Neural progenitor cell (in vitro differentiated cells): ENCODE measurements around the gene NDUFS3. TPM values are rescaled to one million over a fixed set of nuclear protein-coding genes. Genes with fewer than 3 reads are reported as not detected.
"Not testable (repeated sequence)": the region's sequence is repeated elsewhere in the genome, so short reads cannot be mapped to it uniquely, and the experiment has no call there.

Source experiments
- DNase-seq: peaks from one replicate; pipeline ENCODE4 v3.0.0-alpha.2; 2016; ENCODE audit warnings: low spot score
- H2AFZ ChIP-seq: fragments of 200-600 bp; sonication (generic); replicated peaks from 2 replicates; pipeline ENCODE4 v1.6.1; 2016; ENCODE audit warnings: antibody characterized with exemption
- H3F3A ChIP-seq: fragments of 200-600 bp; sonication (generic); 2 replicates; pipeline ENCODE4 v1.6.1; 2016; ENCODE audit warnings: antibody characterized with exemption, low read depth
- H3K27ac ChIP-seq: fragments of 200-600 bp; sonication (generic); 2 replicates; pipeline ENCODE4 v1.5.1; 2016; ENCODE audit warnings: mild to moderate bottlenecking
- H3K27me3 ChIP-seq: fragments of 200-600 bp; sonication (generic); 2 replicates; pipeline ENCODE4 v1.6.1; 2016; ENCODE audit warnings: mild to moderate bottlenecking, moderate library complexity
- H3K36me3 ChIP-seq: fragments of 200-600 bp; sonication (generic); 2 replicates; pipeline ENCODE4 v1.5.1; 2016
- H3K4me1 ChIP-seq: fragments of 200-600 bp; sonication (generic); 2 replicates; pipeline ENCODE4 v1.6.1; 2016; ENCODE audit warnings: mixed run types
- H3K4me2 ChIP-seq: fragments of 200-600 bp; sonication (generic); 2 replicates; pipeline ENCODE4 v1.6.1; 2016
- H3K4me3 ChIP-seq: fragments of 200-600 bp; sonication (generic); 2 replicates; pipeline ENCODE4 v1.5.1; 2016
- H3K79me2 ChIP-seq: fragments of 200-600 bp; sonication (generic); 2 replicates; pipeline ENCODE4 v1.6.1; 2016; ENCODE audit warnings: low read depth
- H3K9ac ChIP-seq: fragments of 200-600 bp; sonication (generic); 2 replicates; pipeline ENCODE4 v1.6.1; 2016
- H3K9me3 ChIP-seq: fragments of 200-600 bp; sonication (generic); 2 replicates; pipeline ENCODE4 v1.5.1; 2016; ENCODE audit warnings: low read depth
- H4K20me1 ChIP-seq: fragments of 200-600 bp; sonication (generic); 2 replicates; pipeline ENCODE4 v1.6.1; 2016; ENCODE audit warnings: low read depth
- H3K27ac Mint-ChIP-seq: 3 replicates; pipeline ENCODE4 v1.8.0; 2021; ENCODE audit warnings: mixed read lengths
- H3K27me3 Mint-ChIP-seq: 2 replicates; pipeline ENCODE4 v1.8.0; 2022; ENCODE audit warnings: low read depth, mild to moderate bottlenecking, inconsistent platforms, moderate library complexity, mixed read lengths; ENCODE audit not compliant: insufficient read depth
- H3K36me3 Mint-ChIP-seq: 3 replicates; pipeline ENCODE4 v1.8.0; 2021; ENCODE audit warnings: mixed read lengths
- H3K4me1 Mint-ChIP-seq: 3 replicates; pipeline ENCODE4 v1.8.0; 2021; ENCODE audit warnings: mixed read lengths
- H3K4me3 Mint-ChIP-seq: 3 replicates; pipeline ENCODE4 v1.8.0; 2021; ENCODE audit warnings: mild to moderate bottlenecking, moderate library complexity, mixed read lengths
- H3K9me3 Mint-ChIP-seq: 3 replicates; pipeline ENCODE4 v1.8.0; 2020; ENCODE audit warnings: mixed read lengths
- EZH2 ChIP-seq: fragments of 200-600 bp; sonication (generic); IDR thresholded peaks from 2 replicates; pipeline ENCODE4 v1.6.1; 2017; ENCODE audit warnings: antibody characterized with exemption, mild to moderate bottlenecking, moderate library complexity
- EZH2phosphoT487 ChIP-seq: fragments of 200-600 bp; sonication (generic); IDR thresholded peaks from 2 replicates; pipeline ENCODE4 v1.6.1; 2017; ENCODE audit warnings: antibody characterized with exemption
- total RNA-seq: library from RNA; depleted of rRNA; stranded (reverse); fragments of >200 nt; gene quantifications from 2 replicates; pipeline ENCODE4 v1.2.3, GENCODE V29; 2015; ENCODE audit warnings: low replicate concordance
- TF ChIP-seq, protein P1 (sequence below): fragments of 200-600 bp; sonication (generic); IDR thresholded peaks from 2 replicates; pipeline ENCODE4 v1.5.1; 2017; ENCODE audit warnings: antibody characterized with exemption, mild to moderate bottlenecking

Gene NDUFS3
- total RNA-seq, 1 donor from 2014 or later, result 78.9 TPM

DNA sequence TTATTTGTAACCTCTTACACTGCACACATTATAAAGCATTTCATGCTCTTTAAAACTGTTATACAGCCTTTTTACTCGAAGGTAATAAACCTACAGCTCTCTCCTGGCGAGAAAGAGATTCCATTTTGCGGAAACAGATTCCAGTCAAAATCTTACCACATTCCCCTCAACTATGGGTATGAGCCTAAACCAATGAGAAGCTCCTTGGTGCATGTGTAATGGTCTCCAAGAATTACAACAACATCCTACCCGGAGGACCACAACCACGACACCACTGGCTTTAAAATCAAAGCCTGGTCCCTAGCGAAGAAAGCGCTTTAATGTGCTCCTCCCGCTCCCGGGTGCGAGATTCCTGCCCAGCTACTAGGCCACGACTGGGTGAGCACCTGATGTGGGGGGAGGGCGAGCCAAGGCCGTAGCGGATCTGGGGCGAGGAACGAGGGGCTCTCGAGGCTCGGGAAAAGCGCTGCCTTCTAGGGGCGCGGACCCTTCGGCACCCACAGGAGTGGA lies 26.8 kb upstream of the NDUFS3 start:
- Histone ChIP-seq H3K27ac (peak overlapping the region; percentile 80), H3F3A (peaks cover 34% of the 10 kb centered on the region), H3K27me3 (no peaks in the 10 kb centered on the region), H3K4me3 (peak overlapping the region; percentile 89), H3K4me1 (peaks cover 12% of the 10 kb centered on the region), H3K79me2 (peaks cover 59% of the 10 kb centered on the region), H4K20me1 (peaks cover 54% of the 10 kb centered on the region), H3K4me2 (peak overlapping the region; percentile 98), H3K9ac (peak overlapping the region; percentile 85), H3K9me3 (no peaks in the 10 kb centered on the region), H2AFZ (no peak overlapping the region), H3K36me3 (no peaks in the 10 kb centered on the region)
- H3K4me1 Mint-ChIP-seq, result peaks cover 31% of the 10 kb centered on the region
- H3K27me3 Mint-ChIP-seq, result no peaks in the 10 kb centered on the region
- peak overlapping the region; percentile 97 for H3K27ac Mint-ChIP-seq
- peak; percentile 48 for DNase-seq
- H3K4me3 Mint-ChIP-seq, result peak overlapping the region; percentile 98
- TF ChIP-seq, protein P1, sequence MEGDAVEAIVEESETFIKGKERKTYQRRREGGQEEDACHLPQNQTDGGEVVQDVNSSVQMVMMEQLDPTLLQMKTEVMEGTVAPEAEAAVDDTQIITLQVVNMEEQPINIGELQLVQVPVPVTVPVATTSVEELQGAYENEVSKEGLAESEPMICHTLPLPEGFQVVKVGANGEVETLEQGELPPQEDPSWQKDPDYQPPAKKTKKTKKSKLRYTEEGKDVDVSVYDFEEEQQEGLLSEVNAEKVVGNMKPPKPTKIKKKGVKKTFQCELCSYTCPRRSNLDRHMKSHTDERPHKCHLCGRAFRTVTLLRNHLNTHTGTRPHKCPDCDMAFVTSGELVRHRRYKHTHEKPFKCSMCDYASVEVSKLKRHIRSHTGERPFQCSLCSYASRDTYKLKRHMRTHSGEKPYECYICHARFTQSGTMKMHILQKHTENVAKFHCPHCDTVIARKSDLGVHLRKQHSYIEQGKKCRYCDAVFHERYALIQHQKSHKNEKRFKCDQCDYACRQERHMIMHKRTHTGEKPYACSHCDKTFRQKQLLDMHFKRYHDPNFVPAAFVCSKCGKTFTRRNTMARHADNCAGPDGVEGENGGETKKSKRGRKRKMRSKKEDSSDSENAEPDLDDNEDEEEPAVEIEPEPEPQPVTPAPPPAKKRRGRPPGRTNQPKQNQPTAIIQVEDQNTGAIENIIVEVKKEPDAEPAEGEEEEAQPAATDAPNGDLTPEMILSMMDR, result no peak
- TF ChIP-seq EZH2phosphoT487, result no peak
- TF ChIP-seq EZH2, result no peak
- peaks cover 17% of the 10 kb centered on the region for H3K36me3 Mint-ChIP-seq
- H3K9me3 Mint-ChIP-seq, result no peaks in the 10 kb centered on the region

DNA sequence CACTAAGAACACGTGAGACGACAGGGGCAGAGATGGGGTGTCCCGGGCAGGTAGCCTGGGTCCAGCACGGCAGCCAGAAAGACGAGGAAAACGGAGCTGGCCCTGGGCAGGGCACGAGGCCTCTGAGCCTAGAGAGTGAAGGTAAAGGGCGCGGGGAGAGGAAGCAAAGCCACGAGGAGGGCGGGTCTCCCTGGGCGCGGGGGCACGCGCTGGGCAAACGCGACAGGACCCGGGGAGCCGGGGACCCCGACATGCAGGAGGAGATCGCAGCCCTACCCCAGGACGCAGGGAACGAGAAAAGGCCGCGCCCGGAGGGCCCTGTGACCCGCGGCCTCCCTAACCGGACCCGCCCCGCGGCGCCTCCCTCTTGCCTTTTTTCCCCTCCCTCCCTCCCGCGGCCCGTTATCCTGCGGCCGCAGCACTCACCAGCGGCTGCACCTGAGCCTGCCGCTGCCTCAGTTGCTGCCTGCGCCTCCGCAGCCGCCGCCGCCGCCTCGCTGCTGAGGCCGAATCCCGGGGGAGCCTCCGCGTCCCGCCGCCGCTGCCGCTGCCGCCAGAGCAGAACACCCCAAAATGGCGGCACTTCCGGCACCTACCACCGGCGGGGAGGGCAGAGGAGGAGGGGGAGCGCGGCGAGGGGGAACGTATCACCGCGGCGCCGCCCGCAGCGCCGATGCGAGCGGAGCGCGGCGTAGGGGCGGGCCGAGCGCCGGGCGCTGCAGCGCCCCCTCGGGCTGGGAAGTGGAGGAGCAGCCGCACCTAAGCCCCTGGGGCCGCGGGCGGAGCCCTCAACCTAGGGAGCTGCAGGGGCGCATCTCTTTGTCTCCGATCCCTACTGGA lies 26.1 kb upstream of the NDUFS3 start, which contains the start of gene CELF1:
Gene CELF1 (minus strand): TSS at position 567 of the 840 bp plus-strand sequence. CDS start 53,609 bp downstream, outside the sequence.
- Histone ChIP-seq H3K4me3 (peak within 1 kb of the TSS; percentile 89), H3K27ac (peak within 1 kb of the TSS; percentile 80), H3K36me3 (no peaks in the 10 kb centered on the region), H3K4me1 (peaks cover 12% of the 10 kb centered on the region), H3K4me2 (peak within 1 kb of the TSS; percentile 98), H3K9me3 (no peaks in the 10 kb centered on the region), H2AFZ (peak within 1 kb of the TSS; percentile 92), H4K20me1 (peaks cover 47% of the 10 kb centered on the region), H3K79me2 (peaks cover 52% of the 10 kb centered on the region), H3K27me3 (no peaks in the 10 kb centered on the region), H3K9ac (peak within 1 kb of the TSS; percentile 85), H3F3A (peaks cover 37% of the 10 kb centered on the region)
- H3K4me1 Mint-ChIP-seq, result peaks cover 31% of the 10 kb centered on the region
- DNase-seq, result peak; percentile 98
- peaks cover 14% of the 10 kb centered on the region for H3K36me3 Mint-ChIP-seq
- no peak for TF ChIP-seq EZH2
- TF ChIP-seq, protein P1, result peak; percentile 83
- peak within 1 kb of the TSS; percentile 97 for H3K27ac Mint-ChIP-seq
- peak within 1 kb of the TSS; percentile 98 for H3K4me3 Mint-ChIP-seq
- H3K9me3 Mint-ChIP-seq, result no peaks in the 10 kb centered on the region
- no peaks in the 10 kb centered on the region for H3K27me3 Mint-ChIP-seq

DNA sequence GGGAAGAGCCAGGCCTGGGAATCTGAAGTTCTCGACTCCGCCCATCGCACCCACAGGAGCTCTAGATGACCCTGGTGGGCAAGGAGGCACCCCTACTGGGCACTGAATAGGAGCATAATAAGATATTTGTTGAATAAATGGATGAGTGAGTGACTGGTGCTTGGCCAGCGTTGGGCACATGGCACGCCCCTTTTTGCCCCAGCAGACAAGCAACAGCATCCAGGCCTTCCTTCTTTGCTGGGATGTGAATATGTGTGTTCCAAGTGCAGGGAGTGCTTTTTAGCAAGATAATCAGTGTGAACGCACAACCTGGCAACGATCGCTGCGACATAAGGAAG lies 25.5 kb upstream of the NDUFS3 start:
- H3K27ac ChIP-seq, result no peak overlapping the region
- H3K27ac Mint-ChIP-seq, result peak overlapping the region; percentile 64
- peaks cover 41% of the 10 kb centered on the region for H4K20me1 ChIP-seq
- H3K9me3 Mint-ChIP-seq, result no peaks in the 10 kb centered on the region
- H3K79me2 ChIP-seq, result peaks cover 46% of the 10 kb centered on the region
- H3K27me3 ChIP-seq, result no peaks in the 10 kb centered on the region
- H3K4me3 Mint-ChIP-seq, result peak overlapping the region; percentile 88
- H3K36me3 Mint-ChIP-seq, result peaks cover 11% of the 10 kb centered on the region
- TF ChIP-seq EZH2phosphoT487, result no peak
- TF ChIP-seq, protein P1, result no peak
- no peak for TF ChIP-seq EZH2
- no peaks in the 10 kb centered on the region for H3K36me3 ChIP-seq
- H3K9ac ChIP-seq, result no peak overlapping the region
- H3K9me3 ChIP-seq, result no peaks in the 10 kb centered on the region
- H2AFZ ChIP-seq, result peak overlapping the region; percentile 92
- H3K4me1 ChIP-seq, result peaks cover 12% of the 10 kb centered on the region
- peaks cover 31% of the 10 kb centered on the region for H3K4me1 Mint-ChIP-seq
- H3K4me3 ChIP-seq, result peak overlapping the region; percentile 89
- peaks cover 42% of the 10 kb centered on the region for H3F3A ChIP-seq
- H3K27me3 Mint-ChIP-seq, result no peaks in the 10 kb centered on the region
- peak overlapping the region; percentile 73 for H3K4me2 ChIP-seq
- no peak for DNase-seq

DNA sequence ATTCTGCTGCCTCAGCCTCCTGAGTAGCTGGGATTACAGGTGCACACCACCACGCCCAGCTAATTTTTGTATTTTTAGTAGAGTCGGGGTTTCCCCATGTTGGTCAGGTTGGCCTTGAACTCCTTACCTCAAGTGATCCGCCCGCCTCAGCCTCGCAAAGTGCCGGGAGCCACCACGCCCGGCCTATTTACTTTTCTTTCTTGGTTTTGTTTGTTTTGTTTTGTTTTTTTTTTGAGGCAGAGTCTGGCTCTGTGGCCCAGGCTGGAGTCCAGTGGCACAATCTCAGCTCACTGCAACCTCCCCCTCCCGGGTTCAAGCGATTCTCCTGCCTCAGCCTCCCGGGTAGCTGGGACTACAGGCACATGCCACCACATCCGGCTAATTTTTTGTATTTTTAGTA lies 21.9 kb upstream of the NDUFS3 start:
- not testable (repeated sequence) for H3K27me3 ChIP-seq, H3K9ac ChIP-seq, H3K27ac Mint-ChIP-seq, H3K9me3 Mint-ChIP-seq, H3K27ac ChIP-seq, DNase-seq, H3K27me3 Mint-ChIP-seq, H3K4me3 ChIP-seq, H3K36me3 Mint-ChIP-seq, H3K4me1 ChIP-seq, H2AFZ ChIP-seq, H4K20me1 ChIP-seq, H3K4me2 ChIP-seq, H3K9me3 ChIP-seq, H3K4me3 Mint-ChIP-seq, H3K36me3 ChIP-seq
- Histone ChIP-seq H3F3A (peaks cover 32% of the 10 kb centered on the region), H3K79me2 (peaks cover 10% of the 10 kb centered on the region)
- H3K4me1 Mint-ChIP-seq, result peaks cover 12% of the 10 kb centered on the region
